HG03558 (cell line): ENCODE results near the gene CAPNS1.

Experiments used
- ATAC-seq: cut with Tn5 transposase; IDR thresholded peaks from one replicate; pipeline ENCODE4 v1.9.1; 2021; ENCODE audit warnings: moderate number of reproducible peaks; ENCODE audit not compliant: unreplicated experiment; ENCODE audit errors: extremely low read depth

The CAPNS1 gene

GRCh38 chr19:36139473-36140303 lies at the start of gene CAPNS1:
TSS of gene CAPNS1 (plus strand) at chr19:36140066. CDS start at chr19:36141012, 946 bp downstream.
- ATAC-seq, result peak; percentile 57

- ATAC-seq, result no peak
Measured at GRCh38 chr19:36090910-36091695, 48.8 kb upstream of the CAPNS1 start.

GRCh38 chr19:36092566-36092965 lies 47.3 kb upstream of the CAPNS1 start:
- ATAC-seq, result no peak

- ATAC-seq, result no peak
Measured at GRCh38 chr19:36093146-36093662, 46.7 kb upstream of the CAPNS1 start.

GRCh38 chr19:36093687-36094086 lies 46.2 kb upstream of the CAPNS1 start:
- no peak for ATAC-seq

- no peak for ATAC-seq
Measured at GRCh38 chr19:36097036-36097435, 42.8 kb upstream of the CAPNS1 start.

- ATAC-seq, result no peak
Measured at GRCh38 chr19:36099166-36099785, 40.6 kb upstream of the CAPNS1 start.

GRCh38 chr19:36100476-36100875 lies 39.4 kb upstream of the CAPNS1 start:
- no peak for ATAC-seq

GRCh38 chr19:36101550-36102327 lies 38.1 kb upstream of the CAPNS1 start:
- ATAC-seq, result no peak

- no peak for ATAC-seq
Measured at GRCh38 chr19:36103040-36103626, 36.7 kb upstream of the CAPNS1 start.

- ATAC-seq, result no peak
Measured at GRCh38 chr19:36103842-36104552, 35.9 kb upstream of the CAPNS1 start.

GRCh38 chr19:36106441-36106840 lies 33.4 kb upstream of the CAPNS1 start:
- ATAC-seq, result no peak

- no peak for ATAC-seq
Measured at GRCh38 chr19:36106991-36107390, 32.9 kb upstream of the CAPNS1 start.

GRCh38 chr19:36108684-36109083 lies 31.2 kb upstream of the CAPNS1 start:
- no peak for ATAC-seq

- ATAC-seq, result no peak
Measured at GRCh38 chr19:36110487-36111199, 29.2 kb upstream of the CAPNS1 start, which contains the start of gene OVOL3. TSS of gene OVOL3 (plus strand) at chr19:36111143. CDS start at chr19:36111203, 60 bp downstream.

GRCh38 chr19:36111200-36111539 lies 28.7 kb upstream of the CAPNS1 start:
- ATAC-seq, result no peak

- ATAC-seq, result no peak
Measured at GRCh38 chr19:36112678-36113077, 27.2 kb upstream of the CAPNS1 start.

- ATAC-seq, result no peak
Measured at GRCh38 chr19:36113425-36113824, 26.4 kb upstream of the CAPNS1 start.
